DND-41 (cell line): ENCODE results near the gene KCNC3.

Experiments used
- EZH2 ChIP-seq: IDR thresholded peaks from 3 replicates; pipeline ENCODE4 v1.6.1; 2012; ENCODE audit warnings: borderline replicate concordance, low read depth, mild to moderate bottlenecking, moderate library complexity, low read length, inconsistent platforms; ENCODE audit not compliant: severe bottlenecking
- TF ChIP-seq, protein P1 (sequence below): IDR thresholded peaks from 2 replicates; pipeline ENCODE4 v1.5.1; 2012; ENCODE audit warnings: borderline replicate concordance, low read length, moderate library complexity, mild to moderate bottlenecking; ENCODE audit not compliant: poor library complexity, severe bottlenecking; ENCODE audit errors: extremely low read depth

DNA sequence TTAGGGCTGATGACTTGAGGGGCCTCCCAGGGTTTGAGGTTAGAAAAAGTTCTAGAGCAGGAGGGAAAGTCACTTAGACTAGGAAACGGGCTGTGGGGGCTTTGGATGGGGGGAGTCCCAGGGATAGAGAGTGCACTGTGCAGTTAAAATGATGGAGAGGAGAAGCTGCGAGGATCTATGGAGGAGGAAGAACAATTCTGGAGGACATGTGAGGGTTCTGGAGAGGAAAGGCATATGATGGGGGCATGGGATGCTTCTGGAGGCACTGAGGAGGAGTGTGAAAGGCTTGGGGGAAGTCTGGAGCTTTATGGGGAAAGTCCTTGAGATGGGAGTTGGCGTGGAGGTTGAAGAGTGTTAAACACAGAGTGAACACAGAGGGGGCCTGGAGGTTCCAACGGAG lies 2.2 kb downstream of the KCNC3 start:
- no peak for TF ChIP-seq EZH2
- TF ChIP-seq, protein P1, sequence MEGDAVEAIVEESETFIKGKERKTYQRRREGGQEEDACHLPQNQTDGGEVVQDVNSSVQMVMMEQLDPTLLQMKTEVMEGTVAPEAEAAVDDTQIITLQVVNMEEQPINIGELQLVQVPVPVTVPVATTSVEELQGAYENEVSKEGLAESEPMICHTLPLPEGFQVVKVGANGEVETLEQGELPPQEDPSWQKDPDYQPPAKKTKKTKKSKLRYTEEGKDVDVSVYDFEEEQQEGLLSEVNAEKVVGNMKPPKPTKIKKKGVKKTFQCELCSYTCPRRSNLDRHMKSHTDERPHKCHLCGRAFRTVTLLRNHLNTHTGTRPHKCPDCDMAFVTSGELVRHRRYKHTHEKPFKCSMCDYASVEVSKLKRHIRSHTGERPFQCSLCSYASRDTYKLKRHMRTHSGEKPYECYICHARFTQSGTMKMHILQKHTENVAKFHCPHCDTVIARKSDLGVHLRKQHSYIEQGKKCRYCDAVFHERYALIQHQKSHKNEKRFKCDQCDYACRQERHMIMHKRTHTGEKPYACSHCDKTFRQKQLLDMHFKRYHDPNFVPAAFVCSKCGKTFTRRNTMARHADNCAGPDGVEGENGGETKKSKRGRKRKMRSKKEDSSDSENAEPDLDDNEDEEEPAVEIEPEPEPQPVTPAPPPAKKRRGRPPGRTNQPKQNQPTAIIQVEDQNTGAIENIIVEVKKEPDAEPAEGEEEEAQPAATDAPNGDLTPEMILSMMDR, result no peak
